ENCODE data around the gene TBC1D3G. TPM values are rescaled to one million over a fixed set of nuclear protein-coding genes. Genes with fewer than 3 reads are reported as not detected.
"Not testable (repeated sequence)": the region's sequence is repeated elsewhere in the genome, so short reads cannot be mapped to it uniquely, and the experiment has no call there.

TBC1D3G gene
- not detected for total RNA-seq
- long read RNA-seq: 0 reads

DNA sequence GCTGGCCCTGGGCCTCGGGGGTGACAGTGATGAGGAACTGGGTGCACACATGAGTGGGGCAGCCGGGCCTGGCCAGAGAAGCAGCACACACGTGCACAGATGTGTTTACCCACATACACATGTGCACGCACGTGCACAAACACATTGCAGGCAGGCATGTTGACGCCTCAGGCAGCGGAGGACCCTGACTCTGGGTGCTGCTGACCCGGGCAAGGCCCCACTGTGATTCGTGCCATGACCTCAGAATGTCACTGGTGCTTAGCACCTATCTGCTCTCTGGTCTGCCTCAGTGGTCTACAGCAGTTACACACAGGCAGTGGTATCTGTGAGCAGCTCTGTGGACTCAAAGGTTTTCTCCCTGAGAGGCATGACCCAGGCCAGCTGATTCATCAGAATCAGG is at the start of gene TBC1D3G:
Gene TBC1D3G (plus strand): TSS at position 301 of the 400 bp plus-strand sequence. CDS start 1,528 bp downstream, outside the sequence.
- intact Hi-C loops (cut with DNase I); DNase-seq (ENCODE audit: low spot score): not testable (repeated sequence)

DNA sequence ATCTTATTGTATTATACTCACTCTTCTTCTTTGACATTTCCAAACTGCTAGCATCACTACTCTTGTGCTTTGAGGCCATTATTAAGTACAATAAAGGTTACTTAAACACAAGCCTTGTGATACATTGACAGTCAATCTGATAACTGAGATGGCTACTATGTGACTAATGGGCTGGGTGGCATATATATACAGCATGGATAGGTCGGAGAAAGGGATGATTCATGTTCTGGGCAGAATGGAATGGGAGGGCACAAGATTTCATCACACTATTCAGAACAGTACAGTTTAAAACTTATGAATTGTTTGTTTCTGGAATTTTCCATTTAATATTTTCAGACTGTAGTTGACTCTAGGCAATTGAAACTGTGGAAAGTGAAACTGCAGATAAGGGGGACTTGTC is 40.4 kb upstream of the TBC1D3G start:
- intact Hi-C loops (cut with DNase I): not testable (repeated sequence)

DNA sequence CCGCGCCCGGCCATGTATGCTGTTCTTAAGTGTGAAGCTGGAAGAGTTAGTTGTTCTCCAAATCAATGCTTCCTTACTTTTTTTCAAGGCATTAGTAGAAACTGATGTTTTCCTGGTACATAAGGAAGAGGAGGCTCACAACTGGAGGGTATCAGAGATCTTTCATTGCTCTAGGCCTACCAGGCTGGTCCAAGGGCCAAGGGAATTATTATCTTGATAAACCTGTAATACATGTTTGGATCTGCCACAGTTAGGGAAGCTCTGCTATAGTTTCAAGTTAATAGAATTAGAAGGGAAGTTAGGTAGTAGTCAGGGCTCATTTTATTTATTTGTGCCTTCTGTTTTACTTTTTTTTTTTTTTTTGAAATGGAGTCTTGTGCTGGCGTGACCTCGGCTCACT is 39.5 kb upstream of the TBC1D3G start:
- DNase-seq (ENCODE audit: low spot score); intact Hi-C loops (cut with DNase I): not testable (repeated sequence)

More for the DNA sequence above, 40.4 kb upstream of the TBC1D3G start:
- not testable (repeated sequence) for DNase-seq (ENCODE audit: low spot score)

DNA sequence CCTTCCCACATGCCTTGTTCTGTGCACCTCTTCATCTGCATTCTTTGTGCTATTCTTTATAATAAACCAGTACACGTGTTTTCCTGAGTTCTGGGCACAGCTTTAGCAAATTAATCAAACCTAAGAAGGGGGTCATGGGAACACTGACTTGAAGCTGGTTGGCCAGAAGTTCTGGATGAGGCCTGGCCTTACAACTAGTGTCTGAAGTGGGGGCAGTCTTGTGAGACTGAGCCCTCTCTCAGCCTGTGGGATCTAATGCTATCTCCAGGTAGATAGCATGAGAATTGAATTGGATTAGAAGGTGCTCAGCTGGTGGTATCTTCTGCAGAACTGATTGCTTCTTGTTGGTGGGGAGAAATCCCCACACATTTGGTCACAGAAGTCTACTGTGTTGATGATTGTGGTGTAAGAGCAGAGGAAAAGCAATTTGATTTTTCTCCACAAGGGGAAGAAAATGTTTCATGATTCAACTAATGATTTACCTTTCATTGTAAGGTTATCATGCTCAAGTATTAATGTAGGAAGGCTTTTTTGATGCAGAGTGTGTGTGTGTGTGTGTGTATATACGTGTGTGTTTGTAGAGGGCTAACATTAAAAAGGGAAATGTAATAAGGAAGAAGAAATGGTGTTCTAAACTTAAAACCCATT is 33.6 kb upstream of the TBC1D3G start:
- DNase-seq (ENCODE audit: low spot score); intact Hi-C loops (cut with DNase I): not testable (repeated sequence)

DNA sequence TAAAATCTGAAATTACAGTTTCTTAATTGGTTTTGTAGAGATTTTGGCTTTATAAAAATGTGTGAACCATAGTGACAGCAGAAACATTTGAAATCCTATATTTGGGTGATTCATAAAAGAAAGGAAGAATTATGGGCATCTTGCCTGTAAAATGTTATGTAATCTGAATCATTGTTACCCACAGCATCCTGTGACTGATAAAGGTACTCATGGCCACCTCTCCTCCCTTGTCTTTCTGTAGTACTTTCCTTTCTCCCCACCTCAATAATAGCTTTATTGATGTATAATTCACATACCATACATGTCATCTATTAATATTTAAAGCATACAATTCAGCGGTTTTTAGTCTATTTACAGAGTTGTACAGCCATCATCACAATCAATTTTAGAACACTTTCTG is 28.5 kb upstream of the TBC1D3G start:
- DNase-seq (ENCODE audit: low spot score); intact Hi-C loops (cut with DNase I): not testable (repeated sequence)

DNA sequence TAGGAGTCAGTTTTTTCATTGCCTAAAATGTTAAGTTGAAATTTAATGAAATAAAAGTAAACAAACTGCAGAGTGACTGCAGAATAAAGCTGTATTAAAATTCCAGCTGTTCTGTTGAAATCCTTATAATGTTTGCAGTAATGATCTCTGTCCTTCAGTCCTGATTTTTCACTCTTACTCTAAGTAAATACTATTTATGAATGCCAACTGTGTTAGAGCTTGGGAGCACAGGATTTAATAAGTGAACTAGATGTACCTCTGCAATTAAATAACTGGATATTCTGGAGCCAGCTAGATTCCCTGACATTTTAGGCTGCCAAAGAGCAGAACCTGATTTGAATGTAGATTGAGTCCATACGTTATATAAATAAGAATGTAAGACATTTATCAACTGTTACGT is 7.9 kb upstream of the TBC1D3G start:
- intact Hi-C loops (cut with DNase I); DNase-seq (ENCODE audit: low spot score): not testable (repeated sequence)

DNA sequence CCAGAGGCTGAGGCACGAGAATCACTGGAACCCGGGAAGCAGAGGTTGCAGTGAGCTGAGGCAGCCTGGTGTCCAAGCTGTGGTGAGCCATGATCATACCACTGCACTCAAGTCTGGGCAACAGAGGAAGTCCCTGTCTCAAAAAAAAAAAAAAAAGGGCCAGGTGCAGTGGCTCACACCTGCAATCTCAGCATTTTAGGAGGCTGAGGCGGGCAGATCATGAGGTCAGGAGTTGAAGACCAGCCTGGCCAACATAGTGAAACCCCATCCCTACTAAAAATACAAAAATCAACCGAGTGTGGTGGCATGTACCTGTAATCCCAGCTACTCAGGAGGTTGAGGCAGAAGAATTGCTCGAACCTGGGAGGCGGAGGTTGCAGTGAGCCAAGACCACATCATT is 38.8 kb downstream of the TBC1D3G start:
- DNase-seq (ENCODE audit: low spot score); intact Hi-C loops (cut with DNase I): not testable (repeated sequence)

DNA sequence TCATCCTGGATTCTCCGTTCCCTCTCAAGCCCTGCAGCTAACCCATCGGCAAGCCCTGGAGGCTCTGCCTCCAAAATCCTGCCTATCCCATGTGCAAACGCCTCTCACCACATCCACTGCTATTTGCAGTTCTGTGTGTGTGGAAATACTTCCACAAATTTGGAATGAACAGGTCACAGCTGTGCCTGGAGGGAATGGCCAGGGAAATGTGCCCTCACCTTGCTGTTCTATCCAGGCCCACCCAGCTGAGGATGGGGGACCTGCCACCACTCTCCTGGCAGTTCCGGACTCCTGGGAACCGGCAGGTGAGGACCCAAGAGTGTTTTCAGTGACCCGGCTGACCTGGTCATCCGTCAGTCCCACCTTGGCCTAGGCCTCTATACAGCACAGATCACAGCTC is 52.3 kb downstream of the TBC1D3G start:
- peak; percentile 51 for DNase-seq (ENCODE audit: low spot score)
- intact Hi-C loops (cut with DNase I): not testable (repeated sequence)

Other genes with a start within 250 kb of the TBC1D3G start
- 0.86 TPM for gene CCL3, start 233.7 kb upstream of the TBC1D3G start, total RNA-seq
- 0.81 TPM for gene CCL4, start 220.1 kb upstream of the TBC1D3G start, total RNA-seq
- 3.3 TPM for gene TBC1D3B, start 147.2 kb upstream of the TBC1D3G start, total RNA-seq
- not detected for gene CCL3L1, start 127.1 kb upstream of the TBC1D3G start, total RNA-seq
- not detected for gene CCL4L2, start 112.8 kb upstream of the TBC1D3G start, total RNA-seq
- gene TBC1D3I, start 59.3 kb upstream of the TBC1D3G start, total RNA-seq: 0.38 TPM
- gene TBC1D3H, start 64.6 kb downstream of the TBC1D3G start, total RNA-seq: not detected
- 20.8 TPM for gene ZNHIT3, start 162.8 kb downstream of the TBC1D3G start, total RNA-seq
- gene MYO19, start 211.0 kb downstream of the TBC1D3G start, total RNA-seq: 16.0 TPM
- 4.3 TPM for gene PIGW, start 211.1 kb downstream of the TBC1D3G start, total RNA-seq
- gene GGNBP2, start 221.0 kb downstream of the TBC1D3G start, total RNA-seq: 50.2 TPM

All from cardiac septum (tissue), 1 donor.